Ecto neural progenitor cell (in vitro differentiated cells): ENCODE data around the gene MEPCE.
"Not testable (repeated sequence)": the region's sequence is repeated elsewhere in the genome, so short reads cannot be mapped to it uniquely, and the experiment has no call there.

Experiments used
- DNase-seq: peaks from one replicate; pipeline ENCODE4 v3.0.0-alpha.2; 2018; ENCODE audit warnings: low spot score

MEPCE gene

GRCh38 chr7:100434297-100435144 is 4.9 kb downstream of the MEPCE start:
- DNase-seq, result no peak

DNA sequence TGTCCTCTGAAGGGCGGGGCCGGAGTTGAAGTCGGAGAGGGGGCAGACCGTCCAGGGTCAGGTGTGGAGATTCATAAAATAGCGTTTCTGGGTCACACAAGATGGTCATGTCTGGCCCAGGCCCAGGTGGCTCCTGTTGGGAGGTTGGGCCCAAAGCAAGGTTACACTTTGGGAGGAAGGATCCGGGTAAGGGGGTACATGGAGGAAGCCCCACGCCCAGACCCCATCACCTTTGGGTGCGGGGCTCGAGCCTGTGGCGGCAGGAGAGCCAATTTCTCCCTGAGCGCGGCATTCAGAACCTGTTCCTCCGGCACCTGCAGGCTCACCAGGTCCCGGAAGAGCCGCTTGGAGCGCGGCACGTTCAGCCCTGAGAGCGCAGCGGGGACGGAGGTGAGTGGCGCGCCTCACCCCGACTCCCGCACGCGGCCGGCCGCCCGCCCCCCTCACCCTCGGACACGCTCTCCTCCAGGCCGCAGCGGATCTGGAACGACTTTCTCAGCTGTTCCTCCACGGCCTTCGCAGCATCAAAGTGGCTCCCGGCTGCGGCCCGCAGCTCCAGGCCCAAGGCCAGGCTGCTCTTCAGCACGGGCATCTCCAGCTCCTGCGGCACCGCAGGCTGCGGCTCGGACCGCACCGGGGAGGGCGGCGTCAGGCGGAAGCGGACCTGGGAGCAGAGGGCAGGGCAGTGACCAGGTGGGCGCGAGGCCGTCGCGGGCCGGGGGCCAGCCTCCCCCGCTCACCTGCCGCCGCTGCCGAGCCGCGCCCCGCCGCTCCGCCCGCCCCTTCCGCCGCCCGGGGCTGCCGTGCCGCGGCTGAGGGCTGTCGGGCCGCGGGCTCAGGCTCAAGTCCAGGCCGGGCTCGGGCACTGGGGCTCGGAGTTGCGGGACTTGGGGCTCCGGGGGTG is 6.0 kb downstream of the MEPCE start:
- DNase-seq, result peak; percentile 66

DNA sequence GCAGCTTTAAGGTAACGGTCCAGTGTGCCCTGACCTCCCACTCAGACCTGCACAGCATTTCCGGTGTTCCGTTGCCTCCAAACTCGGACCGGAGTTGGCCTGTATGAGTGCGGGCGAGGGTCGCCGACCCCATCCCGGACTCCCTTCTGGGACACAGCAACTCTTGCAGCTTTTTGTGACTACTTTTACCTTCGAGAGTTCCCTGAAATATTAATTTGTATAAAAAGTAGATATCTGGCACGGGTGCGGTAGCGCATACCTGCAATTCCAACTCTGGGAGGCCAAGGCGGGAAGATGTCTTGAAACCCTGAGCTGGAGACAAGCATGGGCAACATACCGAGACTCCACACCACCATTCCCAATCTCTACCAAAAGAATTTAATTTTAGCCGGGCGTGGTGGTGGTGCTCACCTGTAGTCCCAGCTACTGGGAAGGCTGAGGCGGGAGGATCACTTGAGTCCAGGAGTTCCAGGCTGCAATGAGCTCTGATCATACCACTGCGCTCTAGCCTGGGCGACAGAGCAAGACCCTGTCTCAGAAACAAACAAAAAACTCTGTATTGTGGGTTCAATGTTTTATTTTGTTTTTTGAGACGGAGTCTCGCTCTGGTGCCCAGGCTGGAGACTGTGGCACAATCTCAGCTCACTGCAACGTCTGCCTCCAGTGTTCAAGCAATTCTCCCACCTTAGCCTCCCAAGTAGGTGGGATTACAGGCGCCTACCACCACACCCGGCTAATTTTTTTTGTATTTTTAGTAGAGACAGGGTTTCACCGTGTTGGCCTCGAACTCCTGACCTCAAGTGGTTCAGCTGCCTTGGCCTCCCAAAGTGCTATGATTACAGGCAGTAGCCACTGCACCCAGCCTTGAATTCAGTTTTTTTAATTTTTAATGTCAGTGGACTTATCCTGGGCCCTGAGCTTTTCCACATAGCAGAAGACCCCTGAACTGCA is 7.8 kb downstream of the MEPCE start:
- no peak for DNase-seq

- no peak for DNase-seq
Measured at GRCh38 chr7:100438172-100438571, 8.5 kb downstream of the MEPCE start.

- not testable (repeated sequence) for DNase-seq
Measured at GRCh38 chr7:100438731-100439130, 9.1 kb downstream of the MEPCE start.

GRCh38 chr7:100439244-100439643 is 9.6 kb downstream of the MEPCE start:
- DNase-seq, result not testable (repeated sequence)

DNA sequence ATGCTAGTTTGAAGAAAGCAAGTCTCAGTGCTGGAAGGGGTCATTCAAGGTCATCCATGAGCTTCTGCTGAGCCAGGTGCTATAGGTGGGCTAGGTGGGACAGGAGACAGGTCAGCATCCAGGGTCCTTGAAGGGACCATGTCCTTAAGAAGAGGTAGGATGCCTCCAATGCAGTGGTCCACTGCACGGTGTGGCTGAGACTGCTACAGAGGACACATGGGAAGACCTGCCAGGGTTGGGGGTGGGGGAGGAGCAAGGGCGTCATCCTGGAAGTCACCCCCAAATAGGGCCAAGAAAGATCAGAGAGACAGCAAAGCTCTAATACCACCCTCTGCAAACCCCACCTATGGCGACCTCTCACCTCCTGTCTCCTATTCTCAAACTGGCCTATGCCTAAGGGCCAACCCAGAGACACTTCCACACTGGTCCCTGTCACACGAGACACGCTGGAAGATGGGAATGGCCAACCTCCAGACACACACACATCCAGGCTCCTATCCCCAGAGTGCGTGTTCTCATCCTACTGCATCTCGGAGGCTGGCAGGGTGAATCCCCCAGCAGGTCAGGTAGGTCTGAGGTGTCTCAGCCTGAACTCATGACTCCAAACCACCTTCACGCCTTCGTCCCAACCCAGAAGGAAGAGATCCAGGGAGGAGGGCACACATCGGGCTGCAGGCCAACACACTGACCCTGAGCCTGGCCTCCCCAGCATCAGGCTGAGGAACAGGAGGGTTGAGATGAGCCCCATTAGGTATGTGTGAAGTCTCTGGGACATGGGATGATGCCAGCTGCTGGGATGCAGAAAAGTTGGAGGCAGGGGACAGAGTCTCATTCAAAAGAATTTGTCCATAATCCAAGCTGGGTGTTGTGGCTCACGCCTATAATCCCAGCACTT is 12.3 kb downstream of the MEPCE start:
- DNase-seq, result no peak

DNA sequence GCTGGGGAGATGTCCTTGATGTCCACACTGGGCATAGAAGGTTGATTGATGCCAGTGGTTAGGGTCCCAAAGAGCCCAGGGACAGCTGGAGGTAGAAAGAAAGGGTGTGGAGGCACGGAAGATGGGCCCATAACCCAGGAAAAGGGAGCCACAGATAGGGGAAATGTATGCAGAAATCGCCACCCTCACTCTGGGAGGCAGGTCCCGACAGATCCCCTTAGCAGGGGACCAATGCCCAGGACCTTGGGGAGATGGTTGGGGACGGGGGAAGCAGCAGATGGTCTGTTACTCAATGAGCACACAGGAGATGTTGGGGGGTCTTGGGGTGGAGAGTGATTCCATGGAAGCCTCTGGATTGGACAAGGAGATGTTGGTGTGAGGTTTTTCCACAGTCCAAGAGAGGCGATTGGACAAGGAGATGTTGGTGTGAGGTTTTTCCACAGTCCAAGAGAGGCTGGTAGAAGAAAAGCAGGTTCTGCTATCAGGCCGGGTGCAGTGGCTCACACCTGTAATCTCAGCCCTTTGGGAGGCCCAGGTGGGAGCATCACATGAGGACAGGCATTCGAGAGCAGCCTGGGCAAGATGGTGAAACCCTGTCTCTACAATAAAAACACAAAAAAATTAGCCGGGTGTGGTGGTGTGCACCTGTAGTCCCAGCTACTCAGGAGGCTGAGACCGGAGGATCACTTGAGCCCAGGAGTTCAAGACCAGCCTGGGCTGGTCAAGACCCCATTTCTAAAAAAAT is 13.6 kb downstream of the MEPCE start:
- no peak for DNase-seq

GRCh38 chr7:100444311-100445278 is 15.0 kb downstream of the MEPCE start:
- no peak for DNase-seq

- DNase-seq, result no peak
Measured at GRCh38 chr7:100446040-100446439, 16.4 kb downstream of the MEPCE start.

DNA sequence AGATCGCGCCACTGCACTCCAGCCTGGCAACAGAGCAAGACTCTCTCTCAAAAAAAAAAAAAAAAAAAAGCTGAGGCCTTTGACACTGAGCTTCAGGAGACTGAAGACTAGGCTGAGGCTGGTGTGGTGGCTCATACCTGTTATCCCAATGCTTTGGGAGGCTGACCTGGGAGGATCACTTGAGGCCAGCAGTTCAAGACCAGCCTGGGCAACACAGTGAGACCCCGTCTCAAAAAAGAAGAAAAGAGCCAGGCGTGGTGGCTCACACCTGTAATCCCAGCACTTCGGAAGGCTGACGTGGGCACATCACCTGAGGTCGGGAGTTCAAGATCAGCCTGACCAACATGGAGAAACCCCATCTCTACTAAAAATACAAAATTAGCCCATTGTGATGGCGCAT is 17.7 kb downstream of the MEPCE start:
- DNase-seq, result not testable (repeated sequence)

DNA sequence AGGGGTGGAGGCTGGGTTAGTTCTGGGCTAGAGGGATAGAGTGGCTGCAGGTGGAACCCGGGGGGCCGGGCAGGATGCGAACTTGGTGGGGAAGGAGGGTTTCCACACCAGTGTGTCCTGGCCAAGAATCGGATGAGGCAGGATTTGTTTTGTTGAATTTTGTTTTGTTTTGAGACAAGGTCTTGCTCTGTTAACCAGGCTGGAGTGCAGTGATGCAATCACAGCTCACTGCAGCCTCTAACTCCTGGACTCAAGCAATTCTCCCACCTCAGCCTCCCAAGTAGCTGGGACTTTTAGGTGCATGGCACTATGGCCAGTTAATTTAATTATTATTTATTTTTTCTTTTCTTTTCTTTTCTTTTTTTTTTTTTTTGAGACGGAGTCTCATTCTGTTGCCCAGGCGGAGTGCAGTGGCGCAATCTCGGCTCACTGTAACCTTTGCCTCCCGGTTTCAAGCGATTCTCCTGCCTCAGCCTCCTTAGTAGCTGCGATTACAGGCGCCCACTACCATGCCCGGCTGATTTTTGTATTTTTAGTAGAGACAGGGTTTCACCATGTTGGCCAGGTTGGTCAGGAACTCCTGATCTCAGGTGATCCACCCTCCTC is 19.7 kb downstream of the MEPCE start:
- no peak for DNase-seq

- no peak for DNase-seq
Measured at GRCh38 chr7:100452513-100452912, 22.9 kb downstream of the MEPCE start.

- DNase-seq, result not testable (repeated sequence)
Measured at GRCh38 chr7:100453854-100454253, 24.2 kb downstream of the MEPCE start.

DNA sequence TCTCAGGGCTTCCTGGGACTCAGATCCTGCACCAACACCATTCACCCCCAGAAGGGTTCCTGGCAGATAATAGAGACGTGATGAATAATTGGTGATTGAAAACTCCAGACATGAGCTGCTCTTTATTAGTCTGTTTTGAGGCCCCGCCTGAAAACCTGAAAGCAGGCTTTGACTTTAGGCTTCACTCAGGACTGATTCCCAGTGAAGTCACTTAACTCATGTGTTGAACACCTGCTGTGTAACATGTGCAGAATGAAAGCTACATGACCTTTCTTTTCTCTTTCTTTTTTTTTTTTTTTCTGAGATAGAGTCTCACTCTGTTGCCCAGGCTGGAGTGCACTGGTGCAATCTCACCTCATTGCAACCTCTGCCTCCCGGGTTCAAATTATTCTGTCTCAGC is 25.6 kb downstream of the MEPCE start:
- no peak for DNase-seq

- no peak for DNase-seq
Measured at GRCh38 chr7:100456562-100456961, 26.9 kb downstream of the MEPCE start.

GRCh38 chr7:100457033-100457432 is 27.4 kb downstream of the MEPCE start:
- DNase-seq, result no peak

- DNase-seq, result no peak
Measured at GRCh38 chr7:100464210-100464660, 34.6 kb downstream of the MEPCE start, which contains the start of gene SPACDR. TSS of gene SPACDR (minus strand) at chr7:100464260. CDS start at chr7:100464025, 235 bp downstream.
